H1 (cell line): Measurements from ENCODE around the gene GGCX. TPM values are rescaled to one million over a fixed set of nuclear protein-coding genes. Genes with fewer than 3 reads are reported as not detected.

ENCODE experiments used
- CTCF ChIA-PET: fragments of 300-600 bp; sonication (Branson Sonifier 250); formaldehyde crosslinking; loops from one replicate; lab custom pipeline; 2021; ENCODE audit not compliant: partially characterized antibody; lab: Charles Lee
- POLR2A ChIA-PET: fragments of 300-600 bp; sonication (Branson Sonifier 250); formaldehyde crosslinking; loops from one replicate; lab custom pipeline; 2021; ENCODE audit warnings: inconsistent platforms; ENCODE audit not compliant: partially characterized antibody; lab: Charles Lee
- DNase-seq, 2 experiments: peaks; one replicate each; pipeline versions ENCODE4 v3.0.0 to v3.0.0-alpha.2; 2010 to 2022; ENCODE audit warnings: low spot score in 2 of 2, low read depth in 1 of 2, mixed read lengths in 1 of 2
- FAIRE-seq: peaks from 2 replicates; lab custom pipeline; 2011; peaks lifted over from hg19 to GRCh38; lab: Jason Lieb, UNC
- H2AFZ ChIP-seq: 2 replicates; pipeline ENCODE4 v1.8.1; 2012; ENCODE audit warnings: low read length, inconsistent platforms
- H2AK5ac ChIP-seq: 2 replicates; pipeline ENCODE4 v1.6.1; 2013; ENCODE audit warnings: low read depth, low read length
- H2BK120ac ChIP-seq: replicated peaks from 2 replicates; pipeline ENCODE3; 2013; ENCODE audit warnings: low read depth, low read length, inconsistent platforms
- H2BK12ac ChIP-seq: 2 replicates; pipeline ENCODE4 v1.6.1; 2013; ENCODE audit warnings: low read depth, low read length
- H2BK15ac ChIP-seq: 2 replicates; pipeline ENCODE4 v1.6.1; 2013; ENCODE audit warnings: low read length
- H2BK20ac ChIP-seq: 2 replicates; pipeline ENCODE4 v1.6.1; 2013; ENCODE audit warnings: low read length
- H2BK5ac ChIP-seq: 2 replicates; pipeline ENCODE4 v1.6.1; 2013; ENCODE audit warnings: low read depth, low read length
- H3K14ac ChIP-seq: 2 replicates; pipeline ENCODE4 v1.6.1; 2013; ENCODE audit warnings: inconsistent platforms; ENCODE audit not compliant: insufficient read length
- H3K18ac ChIP-seq: 2 replicates; pipeline ENCODE4 v1.6.1; 2013; ENCODE audit warnings: low read length; ENCODE audit errors: extremely low read depth
- H3K23ac ChIP-seq: 2 replicates; pipeline ENCODE4 v1.6.1; 2013; ENCODE audit warnings: inconsistent platforms; ENCODE audit not compliant: insufficient read length
- H3K23me2 ChIP-seq: 2 replicates; pipeline ENCODE4 v1.6.1; 2013; ENCODE audit warnings: low read depth, low read length
- H3K27ac ChIP-seq: 2 replicates; pipeline ENCODE4 v1.6.1; 2011; ENCODE audit warnings: low read depth, low read length, inconsistent platforms
- H3K27me3 ChIP-seq, 4 experiments: replicated peaks in 1 of 4; 1 replicate in 1 of 4; 2 replicates in 3 of 4; pipeline versions ENCODE4 v1.6.1 to v1.8.1; 2011 to 2013; ENCODE audit warnings: low read length in 3 of 4, mild to moderate bottlenecking in 3 of 4, inconsistent platforms in 2 of 4, mixed read lengths in 2 of 4, moderate library complexity in 1 of 4; ENCODE audit not compliant: control insufficient read depth in 3 of 4, insufficient read depth in 3 of 4; ENCODE audit errors: extremely low read depth in 1 of 4
- H3K36me3 ChIP-seq, 4 experiments: 2 replicates each; pipeline versions ENCODE4 v1.6.1 to v1.8.1; 2011 to 2013; ENCODE audit warnings: mild to moderate bottlenecking in 4 of 4, low read length in 3 of 4, moderate library complexity in 2 of 4, control low read depth in 1 of 4, inconsistent platforms in 1 of 4; ENCODE audit not compliant: insufficient read depth in 4 of 4, control insufficient read depth in 2 of 4
- H3K4ac ChIP-seq: replicated peaks from 2 replicates; pipeline ENCODE3; 2013; ENCODE audit warnings: low read length, low read depth, mixed read lengths, inconsistent platforms; ENCODE audit not compliant: insufficient read length
- H3K4me1 ChIP-seq, 4 experiments: replicated peaks in 1 of 4; 1 replicate in 1 of 4; 2 replicates in 3 of 4; pipeline versions ENCODE4 v1.6.1 to v1.8.1; 2011 to 2013; ENCODE audit warnings: low read length in 3 of 4, inconsistent platforms in 2 of 4, mixed read lengths in 1 of 4; ENCODE audit not compliant: insufficient read depth in 4 of 4, control insufficient read depth in 3 of 4
- H3K4me2 ChIP-seq, 2 experiments: 2 replicates each; pipeline versions ENCODE4 v1.6.1 to v1.8.1; 2011 to 2013; ENCODE audit warnings: low read depth in 2 of 2, low read length in 2 of 2, control low read depth in 1 of 2, inconsistent platforms in 1 of 2, mild to moderate bottlenecking in 1 of 2; ENCODE audit not compliant: insufficient read depth in 1 of 2
- H3K4me3 ChIP-seq, 4 experiments: fragments of 200-600, 300-600 bp in 1 of 4; sonication (generic), shearing (Covaris generic), sonication (Bioruptor Twin) in 1 of 4; 2 replicates each; pipeline versions ENCODE4 v1.5.1 to v1.8.1; 2011 to 2016; ENCODE audit warnings: low read length in 4 of 4, low read depth in 3 of 4, control low read depth in 2 of 4, inconsistent platforms in 2 of 4, mild to moderate bottlenecking in 2 of 4, mixed read lengths in 1 of 4, moderate library complexity in 1 of 4; ENCODE audit not compliant: insufficient read depth in 2 of 4; ENCODE audit errors: extremely low read depth in 1 of 4
- H3K56ac ChIP-seq: replicated peaks from 2 replicates; pipeline ENCODE3; 2013; ENCODE audit warnings: low read depth, mild to moderate bottlenecking, mixed read lengths, low read length, inconsistent platforms; ENCODE audit not compliant: insufficient read length
- H3K79me1 ChIP-seq: 2 replicates; pipeline ENCODE4 v1.6.1; 2013; ENCODE audit warnings: low read depth, low read length, control low read depth
- H3K79me2 ChIP-seq, 2 experiments: 2 replicates each; pipeline versions ENCODE4 v1.6.1 to v1.8.1; 2012 to 2013; ENCODE audit warnings: low read length in 2 of 2, mild to moderate bottlenecking in 2 of 2, inconsistent platforms in 1 of 2; ENCODE audit not compliant: insufficient read depth in 2 of 2, control insufficient read depth in 1 of 2
- H3K9ac ChIP-seq, 4 experiments: replicated peaks in 1 of 4; 1 replicate in 1 of 4; 2 replicates in 3 of 4; pipeline versions ENCODE4 v1.6.1 to v1.8.1; 2011 to 2013; ENCODE audit warnings: low read depth in 3 of 4, low read length in 3 of 4, control low read depth in 2 of 4, mild to moderate bottlenecking in 2 of 4, moderate library complexity in 2 of 4, inconsistent platforms in 1 of 4; ENCODE audit errors: extremely low read depth in 1 of 4
- H3K9me3 ChIP-seq, 2 experiments: 2 replicates each; pipeline versions ENCODE4 v1.6.1 to v1.8.1; 2012 to 2013; ENCODE audit warnings: mild to moderate bottlenecking in 2 of 2, moderate library complexity in 2 of 2, control low read depth in 1 of 2, inconsistent platforms in 1 of 2, low read depth in 1 of 2, low read length in 1 of 2, mixed read lengths in 1 of 2; ENCODE audit not compliant: insufficient read depth in 2 of 2
- H4K20me1 ChIP-seq, 2 experiments: replicated peaks in 1 of 2; 2 replicates each; pipeline versions ENCODE3 to v1.8.1; 2011 to 2013; ENCODE audit warnings: inconsistent platforms in 2 of 2, low read length in 2 of 2, mild to moderate bottlenecking in 1 of 2; ENCODE audit not compliant: insufficient read depth in 2 of 2, control insufficient read depth in 1 of 2
- H4K5ac ChIP-seq: 2 replicates; pipeline ENCODE4 v1.6.1; 2013; ENCODE audit warnings: low read length, low read depth, mixed read lengths, inconsistent platforms; ENCODE audit not compliant: insufficient read length
- H4K8ac ChIP-seq: 2 replicates; pipeline ENCODE4 v1.8.0; 2013; ENCODE audit warnings: mild to moderate bottlenecking, moderate library complexity, low read length, inconsistent platforms; ENCODE audit not compliant: insufficient read depth; ENCODE audit errors: extremely low read depth
- H4K91ac ChIP-seq: replicated peaks from 2 replicates; pipeline ENCODE3; 2013; ENCODE audit warnings: low read length, mixed read lengths, inconsistent platforms; ENCODE audit not compliant: insufficient read length
- CEBPB ChIP-seq: IDR thresholded peaks from 2 replicates; pipeline ENCODE4 v1.6.1; 2012; ENCODE audit warnings: low read depth, low read length
- CHD1 ChIP-seq: IDR thresholded peaks from 2 replicates; pipeline ENCODE4 v1.6.1; 2012; ENCODE audit warnings: low read depth, low read length, improper control_type of control experiment
- CTBP2 ChIP-seq: IDR thresholded peaks from 2 replicates; pipeline ENCODE4 v1.7.0; 2011; ENCODE audit warnings: borderline replicate concordance, mild to moderate bottlenecking, moderate library complexity, mixed read lengths, low read length; ENCODE audit not compliant: insufficient read depth, insufficient read length
- KDM4A ChIP-seq: IDR thresholded peaks from one replicate; pipeline ENCODE4 v1.7.1; 2012; ENCODE audit warnings: low read depth, mild to moderate bottlenecking, moderate library complexity, low read length, inconsistent platforms; ENCODE audit not compliant: severe bottlenecking
- POLR2AphosphoS5 ChIP-seq: IDR thresholded peaks from 2 replicates; pipeline ENCODE4 v1.6.1; 2011; ENCODE audit warnings: low read depth, low read length
- RAD21 ChIP-seq, 2 experiments: IDR thresholded peaks in 1 of 2; conservative IDR thresholded peaks in 1 of 2; 2 replicates each; pipeline ENCODE4 v1.6.1; 2011; ENCODE audit warnings: low read depth in 2 of 2, low read length in 2 of 2, improper control_type of control experiment in 1 of 2, inconsistent platforms in 1 of 2, mild to moderate bottlenecking in 1 of 2, moderate library complexity in 1 of 2
- RXRA ChIP-seq: IDR thresholded peaks from 2 replicates; pipeline ENCODE4 v1.6.1; 2011; ENCODE audit warnings: low read depth, mild to moderate bottlenecking, low read length, moderate library complexity; ENCODE audit not compliant: insufficient read depth
- SP4 ChIP-seq: IDR thresholded peaks from 2 replicates; pipeline ENCODE4 v1.6.1; 2012; ENCODE audit warnings: low read length, inconsistent platforms
- TEAD4 ChIP-seq: IDR thresholded peaks from 2 replicates; pipeline ENCODE4 v1.6.1; 2012; ENCODE audit warnings: low read depth, low read length, inconsistent platforms, mixed read lengths
- YY1 ChIP-seq: IDR thresholded peaks from 2 replicates; pipeline ENCODE4 v1.6.1; 2011; ENCODE audit warnings: low read depth, mild to moderate bottlenecking, low read length
- WGBS, 2 experiments: shearing (Covaris generic) in 1 of 2; methylation state at CpG; one replicate each; pipeline versions ENCODE4 v1.1.6 to v1.1.7; 2013 to 2015; ENCODE audit warnings: low lambda C conversion rate in 2 of 2, mixed read lengths in 2 of 2, inconsistent platforms in 1 of 2, low coverage in 1 of 2, missing lambda C conversion rate in 1 of 2; ENCODE audit not compliant: insufficient replicate concordance in 2 of 2, insufficient coverage in 1 of 2, insufficient read length in 1 of 2; ENCODE audit errors: extremely low coverage in 1 of 2, missing lambda C conversion rate in 1 of 2; 5-methylcytosine and 5-hydroxymethylcytosine counted together
- polyA plus RNA-seq, 7 experiments: library from polyadenylated mRNA; depleted of rRNA in 3 of 7; stranded (reverse) in 5 of 7; unstranded in 2 of 7; fragments of >200 nt in 5 of 7; fragments of 200-250 nt in 2 of 7; gene quantifications; 1 replicate in 5 of 7; 2 replicates in 1 of 7; 4 replicates in 1 of 7; pipeline versions ENCODE4 v1.2.1 to v1.2.3, GENCODE V29; 2011 to 2013; ENCODE audit warnings: missing spikeins in 2 of 7, mixed read lengths in 2 of 7
- total RNA-seq: library from RNA; stranded (reverse); fragmentation: NEBNext Ultra II Directional; extraction: Animal tissue kit (Norgen Biotek cat#: 25700); gene quantifications from 2 replicates; pipeline ENCODE4 v1.2.1, GENCODE V29; 2021
- TF ChIP-seq, protein P1 (sequence below): IDR thresholded peaks from 2 replicates; pipeline ENCODE4 v1.6.1; 2011; ENCODE audit warnings: low read depth, mild to moderate bottlenecking, low read length; ENCODE audit not compliant: insufficient read depth

Gene GGCX
- total and polyA plus RNA-seq, 2 of the 8 experiments (the other 6 are each of a cell fraction or from before 2014, with no cell fraction given) = 29.4 to 33.8 TPM

DNA sequence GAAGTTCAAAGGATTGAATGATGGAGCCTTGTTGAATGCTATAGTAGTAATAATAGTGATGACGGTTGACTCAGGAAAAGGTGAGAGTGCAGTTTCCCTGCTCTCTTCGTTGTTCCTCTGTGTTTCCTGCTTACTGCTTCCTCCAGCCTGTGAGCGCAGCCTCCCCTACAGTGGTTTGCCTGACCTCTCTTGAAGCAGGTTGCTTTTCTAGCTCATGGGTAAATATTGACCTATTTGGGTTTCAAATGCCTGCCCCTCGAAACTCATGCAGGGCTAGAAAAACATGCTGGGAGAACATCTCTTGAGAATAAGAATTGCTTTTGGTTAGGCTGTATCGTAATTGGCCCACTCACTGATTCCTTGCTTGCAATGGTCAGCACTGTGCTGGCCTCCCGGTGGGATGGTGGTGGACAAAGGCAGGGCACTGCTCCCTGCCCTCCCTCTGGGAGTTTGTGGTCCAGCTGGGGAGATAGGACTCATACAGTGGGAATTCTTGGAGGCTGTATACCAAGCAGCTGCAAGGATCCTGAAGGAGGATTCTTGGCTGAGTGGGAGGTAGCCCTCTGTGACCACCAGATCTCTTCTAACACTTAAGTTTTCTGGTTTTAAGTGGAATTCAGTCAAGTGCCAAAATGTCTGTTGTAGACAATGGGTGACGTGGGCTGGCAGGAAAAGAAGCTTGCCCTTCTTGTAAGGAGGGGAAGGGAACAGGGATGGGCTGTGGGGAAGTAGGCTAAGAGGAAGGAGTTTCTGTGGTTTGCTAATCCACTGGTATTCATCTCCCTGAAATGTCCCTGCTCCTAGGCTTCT, 28.9 kb upstream of the GGCX start:
- peaks cover 0 to 8% (median 2%) of the 10 kb centered on the region in 4 experiments; a peak in 4 of 7 replicates for H3K4me1 ChIP-seq
- DNase-seq (no peak), FAIRE-seq (no peak)
- H3K4me3 ChIP-seq = no peak overlapping the region
- ChIA-PET CTCF (interaction anchor here (0.7 to 1.9 kb wide), 5 partner anchors 10 to 52 kb away, joined by 3 to 7 read pairs (median 4); partner anchors contain the start of genes MAT2A and VAMP8), POLR2A (interaction anchor here (0.6 to 2.3 kb wide), 12 partner anchors 9 to 277 kb away, joined by 3 to 8 read pairs (median 4); partner anchors contain the start of genes C2orf68, MAT2A, TMEM150A and USP39)
- H3K4ac ChIP-seq = no peak overlapping the region
- H4K91ac ChIP-seq = no peak overlapping the region
- no peak overlapping the region for H3K14ac ChIP-seq
- peak overlapping the region; percentile 38; the same call in 1 of the 2 replicates for H4K8ac ChIP-seq
- H2AK5ac ChIP-seq = no peak overlapping the region
- H3K56ac ChIP-seq = no peak overlapping the region
- H3K9ac ChIP-seq = no peak overlapping the region; a peak in 1 of 7 replicates
- H3K27me3 ChIP-seq = peaks cover under 1 to 12% (median 4%) of the 10 kb centered on the region in 4 experiments; a peak in 6 of 7 replicates
- H3K23ac ChIP-seq = no peak overlapping the region
- no peaks in the 10 kb centered on the region for H3K79me1 ChIP-seq
- no peak overlapping the region for H4K5ac ChIP-seq
- H2BK5ac ChIP-seq = no peak overlapping the region
- WGBS, 2 experiments = 77% methylated on average over 7 of the region's 7 CpGs; no CpG with 5 or more reads in 1 of the 2 experiments
- H3K23me2 ChIP-seq = peaks cover 5% of the 10 kb centered on the region; the same call in 1 of the 2 replicates
- no peak overlapping the region for H2BK120ac ChIP-seq
- H3K36me3 ChIP-seq = no peaks in the 10 kb centered on the region
- peak overlapping the region; percentile 72; the same call in 1 of the 2 replicates for H2BK15ac ChIP-seq
- no peaks in the 10 kb centered on the region for H4K20me1 ChIP-seq
- H3K18ac ChIP-seq = no peak overlapping the region
- H2BK12ac ChIP-seq = no peak overlapping the region
- no peak overlapping the region for H2BK20ac ChIP-seq
- no peaks in the 10 kb centered on the region for H3K9me3 ChIP-seq
- H3K79me2 ChIP-seq = peaks cover 0 to 4% of the 10 kb centered on the region in 2 experiments; a peak in 1 of 4 replicates
- H3K4me2 ChIP-seq = no peak overlapping the region
- H3K27ac ChIP-seq = no peak overlapping the region
- no peak overlapping the region for H2AFZ ChIP-seq
- TF ChIP-seq RXRA = no peak
- no peak for TF ChIP-seq KDM4A
- TF ChIP-seq CEBPB = no peak
- TF ChIP-seq YY1 = no peak
- no peak for TF ChIP-seq SP4
- TF ChIP-seq RAD21 (IDR thresholded peaks at IDR 0.05 in 1 of 2, conservative IDR thresholded peaks at IDR 0.05 in 1 of 2; ENCODE audit: low read depth in 2 of 2, low read length in 2 of 2) = no peak
- no peak for TF ChIP-seq CTBP2
- no peak for TF ChIP-seq CHD1
- TF ChIP-seq TEAD4 = no peak
- no peak for TF ChIP-seq POLR2AphosphoS5
- TF ChIP-seq, protein P1, sequence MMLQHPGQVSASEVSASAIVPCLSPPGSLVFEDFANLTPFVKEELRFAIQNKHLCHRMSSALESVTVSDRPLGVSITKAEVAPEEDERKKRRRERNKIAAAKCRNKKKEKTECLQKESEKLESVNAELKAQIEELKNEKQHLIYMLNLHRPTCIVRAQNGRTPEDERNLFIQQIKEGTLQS = no peak
